GM21381 (cell line): ENCODE results near the gene ABR.
"Not testable (repeated sequence)": the region's sequence is repeated elsewhere in the genome, so short reads cannot be mapped to it uniquely, and the experiment has no call there.

Experiments
- ATAC-seq: cut with Tn5 transposase; IDR thresholded peaks from one replicate; pipeline ENCODE4 v1.9.1; 2021; ENCODE audit warnings: mild to moderate bottlenecking, moderate library complexity; ENCODE audit not compliant: unreplicated experiment

The ABR gene

GRCh38 chr17:1202291-1202690, 22.5 kb upstream of the ABR start:
- no peak for ATAC-seq

- no peak for ATAC-seq
Measured at GRCh38 chr17:1201132-1201702, 21.4 kb upstream of the ABR start.

- not testable (repeated sequence) for ATAC-seq
Measured at GRCh38 chr17:1199271-1199743, 19.5 kb upstream of the ABR start.

GRCh38 chr17:1197781-1198490, 18.2 kb upstream of the ABR start:
- peak; percentile 65 for ATAC-seq

- ATAC-seq, result peak; percentile 13
Measured at GRCh38 chr17:1197379-1197778, 17.6 kb upstream of the ABR start.

GRCh38 chr17:1196946-1197345, 17.2 kb upstream of the ABR start:
- no peak for ATAC-seq

- ATAC-seq, result no peak
Measured at GRCh38 chr17:1192911-1193699, 13.3 kb upstream of the ABR start.

- no peak for ATAC-seq
Measured at GRCh38 chr17:1190751-1191331, 11.1 kb upstream of the ABR start.

GRCh38 chr17:1188812-1189504, 9.2 kb upstream of the ABR start:
- no peak for ATAC-seq

GRCh38 chr17:1186923-1187771, 7.4 kb upstream of the ABR start:
- no peak for ATAC-seq

- no peak for ATAC-seq
Measured at GRCh38 chr17:1186214-1186820, 6.5 kb upstream of the ABR start.

- peak; percentile 43 for ATAC-seq
Measured at GRCh38 chr17:1183171-1183873, 3.5 kb upstream of the ABR start.

GRCh38 chr17:1182811-1183170, 3.0 kb upstream of the ABR start:
- no peak for ATAC-seq

- no peak for ATAC-seq
Measured at GRCh38 chr17:1181753-1182137, 2.0 kb upstream of the ABR start.

- no peak for ATAC-seq
Measured at GRCh38 chr17:1180958-1181752, 1.4 kb upstream of the ABR start.

GRCh38 chr17:1179112-1179817, 516 bp downstream of the ABR start:
- no peak for ATAC-seq

GRCh38 chr17:1177016-1177700, 2.6 kb downstream of the ABR start:
- ATAC-seq, result no peak
